ENCODE data around the gene CTBP1. TPM values are rescaled to one million over a fixed set of nuclear protein-coding genes. Genes with fewer than 3 reads are reported as not detected.

Gene CTBP1
- total RNA-seq, 1 experiment from 2014 or later = 136 TPM

- Histone ChIP-seq H2BK5ac (ENCODE audit: insufficient read length, low read length) (no peak overlapping the region), H3K56ac (ENCODE audit: insufficient read length, low read depth, low read length) (no peak overlapping the region), H3T11ph (ENCODE audit: low read length) (no peak overlapping the region), H3K14ac (ENCODE audit: insufficient read depth, low read length) (no peak overlapping the region), H2BK15ac (ENCODE audit: low read depth, low read length) (no peak overlapping the region), H4K91ac (ENCODE audit: insufficient read length, low read depth, low read length) (no peak overlapping the region), H3K4ac (ENCODE audit: low read depth, low read length) (no peak overlapping the region), H3K27me3 (ENCODE audit: insufficient read depth, low read length) (no peaks in the 10 kb centered on the region), H2AK5ac (ENCODE audit: insufficient read length, low read length) (no peak overlapping the region), H3K4me1 (ENCODE audit: insufficient read depth, low read length) (no peaks in the 10 kb centered on the region), H3K79me2 (ENCODE audit: insufficient read depth, low read length) (peaks cover 2% of the 10 kb centered on the region; the same call in 1 of the 2 replicates), H2AFZ (ENCODE audit: low read length) (no peak overlapping the region), H3K79me1 (ENCODE audit: insufficient read depth, low read depth, low read length, poor library complexity, severe bottlenecking) (no peaks in the 10 kb centered on the region), H3K23me2 (ENCODE audit: insufficient read length, low read depth, low read length, poor library complexity, severe bottlenecking) (no peaks in the 10 kb centered on the region), H2BK12ac (ENCODE audit: insufficient read length, low read depth, low read length) (no peak overlapping the region), H3K9ac (ENCODE audit: extremely low read depth, insufficient read length, low read length) (no peak overlapping the region), H2BK20ac (ENCODE audit: low read depth, low read length, poor library complexity, severe bottlenecking) (no peak overlapping the region), H4K8ac (replicated peaks; ENCODE audit: insufficient read length, low read depth, low read length) (no peak overlapping the region), H4K20me1 (ENCODE audit: control insufficient read depth, insufficient read depth, insufficient read length) (no peaks in the 10 kb centered on the region), H3K9me3 (ENCODE audit: control insufficient read depth, low read depth, low read length) (no peaks in the 10 kb centered on the region), H3K27ac (ENCODE audit: insufficient read length, low read depth, low read length) (no peak overlapping the region), H3K18ac (ENCODE audit: insufficient read length, low read depth, low read length) (no peak overlapping the region), H3K4me2 (ENCODE audit: insufficient read depth, insufficient read length, low read length) (no peak overlapping the region), H4K5ac (ENCODE audit: insufficient read length, low read depth, low read length) (no peak overlapping the region), H2BK120ac (ENCODE audit: low read depth, low read length, poor library complexity, severe bottlenecking) (no peak overlapping the region), H3K23ac (ENCODE audit: insufficient read length, low read depth, low read length) (no peak overlapping the region)
- WGBS (ENCODE audit: extremely low coverage, insufficient read length, low lambda C conversion rate) = no CpG with 5 or more reads among the region's 24 CpGs
- Mint-ChIP-seq H3K4me1 (no peaks in the 10 kb centered on the region), H3K27me3 (ENCODE audit: low read depth) (no peaks in the 10 kb centered on the region), H3K4me3 (no peak overlapping the region), H3K9me3 (no peaks in the 10 kb centered on the region), H3K36me3 (ENCODE audit: insufficient read depth in 1 of 3, low read depth in 3 of 3) (peaks cover 30 to 73% (median 69%) of the 10 kb centered on the region in 3 experiments; a peak in 6 of 7 replicates), H3K27ac (peak overlapping the region in 1 of 3 experiments; percentile 72; a peak in 2 of 7 replicates)
- DNase-seq = no peak
- TF ChIP-seq CTCF (conservative IDR thresholded peaks at IDR 0.05) = no peak
Observed at GRCh38 chr4:1234811-1235292, 14.1 kb downstream of the CTBP1 start.

Measured in H9 (cell line).